Anterior cingulate cortex (tissue), 58 donors: ENCODE measurements around the gene SLC6A1.

Source experiments
- DNase-seq, 58 donors: peaks; one replicate each; lab custom pipeline; 2025; lab: John Stamatoyannopoulos, UW

SLC6A1 gene

GRCh38 chr3:10988991-10989484, 3.5 kb upstream of the SLC6A1 start:
- DNase-seq, result no peak

GRCh38 chr3:10992943-10993728, 588 bp downstream of the SLC6A1 start:
- DNase-seq, result peak in 17 of 58 donors; percentile 25 to 70 (median 43)

DNA sequence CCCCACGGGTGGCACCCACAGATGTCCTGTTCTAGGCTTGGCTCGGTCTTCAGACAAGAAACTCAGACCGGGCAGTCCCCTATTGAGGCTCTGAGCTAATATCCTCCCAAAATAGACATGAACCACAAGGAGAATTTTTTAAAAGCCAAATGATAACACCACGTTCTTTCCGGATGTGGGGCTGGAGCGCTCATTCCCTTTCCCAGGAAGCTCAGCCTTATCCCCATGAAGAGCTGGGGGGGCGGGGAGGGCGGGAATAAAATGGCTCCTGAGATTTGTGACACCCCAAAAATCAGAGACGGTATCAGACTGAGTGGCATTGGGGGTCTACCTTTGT, 1.1 kb downstream of the SLC6A1 start:
- no peak for DNase-seq

GRCh38 chr3:10994306-10994705, 1.8 kb downstream of the SLC6A1 start:
- DNase-seq, result peak in 46 of 58 donors; percentile 19 to 89 (median 58)

DNA sequence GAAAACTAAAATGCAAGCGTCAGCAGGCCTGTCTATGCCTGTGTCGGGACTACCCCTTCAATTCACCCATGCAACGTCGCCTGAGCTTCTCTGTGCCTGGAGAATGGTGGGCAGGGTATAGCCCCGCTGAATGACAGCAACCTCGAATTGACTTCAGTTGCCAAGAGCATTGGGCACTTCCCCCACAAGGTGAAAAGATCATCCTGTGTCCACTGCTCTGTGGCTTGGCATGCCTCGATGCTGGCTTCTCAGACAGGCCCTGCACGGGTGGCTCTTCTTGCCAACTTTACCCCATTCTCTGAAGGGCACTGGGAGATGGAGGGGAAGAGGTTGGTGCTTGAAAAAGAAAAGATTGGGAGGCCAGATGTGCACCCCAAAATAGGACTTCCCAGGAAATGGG, 3.3 kb downstream of the SLC6A1 start:
- no peak for DNase-seq

DNA sequence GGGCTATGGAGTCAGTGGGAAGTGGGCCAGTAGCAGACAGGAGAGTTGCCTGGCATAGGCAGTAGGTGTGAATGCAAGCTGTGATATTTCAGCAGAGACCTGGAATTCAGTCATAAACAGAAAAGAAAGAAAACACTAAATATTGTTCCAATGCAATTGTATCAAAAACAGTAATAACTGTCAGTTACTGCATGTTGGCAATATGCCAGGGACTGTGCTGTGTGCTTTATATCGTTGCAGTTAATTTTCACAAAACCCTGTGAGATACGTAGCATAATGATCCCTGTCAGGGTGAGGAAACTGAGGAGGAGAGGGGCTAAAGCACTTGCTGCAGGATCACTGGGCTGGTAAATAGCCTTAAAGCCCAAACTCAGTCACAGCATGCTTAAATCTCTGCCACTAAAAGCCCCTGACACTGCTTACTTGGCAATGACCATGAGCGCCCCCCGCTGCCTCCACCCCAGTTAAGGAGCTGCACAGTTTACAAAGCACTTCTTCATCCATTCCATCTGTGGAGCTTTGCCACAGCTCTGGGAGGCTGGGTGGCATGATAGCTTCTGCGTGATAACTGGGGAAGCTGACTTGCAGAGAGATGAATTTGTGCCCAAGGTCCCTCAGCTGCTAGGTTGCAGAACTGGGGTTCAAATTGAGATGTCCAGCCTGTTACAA, 3.9 kb downstream of the SLC6A1 start:
- DNase-seq, result peak in 41 of 58 donors; percentile 20 to 75 (median 51)

- peak in 2 of 58 donors; percentile 53 to 55 for DNase-seq
Measured at GRCh38 chr3:10997196-10997595, 4.6 kb downstream of the SLC6A1 start.

- no peak for DNase-seq
Measured at GRCh38 chr3:10998542-10998941, 6.0 kb downstream of the SLC6A1 start.

DNA sequence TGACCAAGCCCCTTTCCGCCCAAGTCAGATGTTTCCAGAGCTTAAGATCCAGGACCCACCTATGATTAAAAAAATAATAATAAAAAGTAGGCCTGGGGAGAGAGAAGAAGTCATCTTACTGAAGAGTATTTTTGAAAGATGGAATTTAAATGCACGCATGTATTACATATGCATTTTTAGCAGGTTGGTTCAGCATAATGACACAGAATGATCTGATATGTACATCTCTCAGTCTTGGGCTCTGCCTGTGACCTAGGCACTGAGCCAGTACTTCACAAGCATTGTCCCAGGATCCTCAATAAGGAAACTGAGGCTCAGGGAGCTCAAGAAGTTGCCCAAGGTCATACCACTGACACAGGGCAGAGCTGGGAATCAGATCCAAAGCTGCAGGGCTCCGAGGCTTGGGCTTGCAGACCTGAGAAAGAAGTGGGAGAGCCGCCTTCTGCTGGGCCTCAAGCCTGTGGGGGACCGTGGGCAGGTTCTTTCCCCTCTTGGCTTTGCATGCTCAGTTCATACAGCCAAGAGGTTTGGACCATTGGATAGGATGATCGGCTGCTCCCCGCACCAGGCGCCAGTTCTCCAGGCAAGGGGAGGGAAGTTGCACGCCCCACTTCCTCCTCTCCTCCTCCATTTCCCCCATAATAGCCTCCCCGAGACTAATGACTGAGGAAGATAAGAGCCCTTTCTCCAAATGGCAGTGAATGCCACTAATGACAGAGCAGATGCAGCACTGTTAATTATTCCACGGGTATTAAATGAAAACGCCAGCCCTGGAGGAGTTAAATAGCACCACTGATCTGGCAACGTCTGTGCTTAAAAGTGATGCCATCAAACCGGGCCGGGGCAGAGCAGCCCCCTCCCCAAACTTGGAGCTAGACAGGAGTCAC, 6.9 kb downstream of the SLC6A1 start:
- DNase-seq, result peak in 4 of 58 donors; percentile 15 to 32 (median 23)

GRCh38 chr3:11000528-11000927, 8.0 kb downstream of the SLC6A1 start:
- DNase-seq, result no peak

GRCh38 chr3:11001020-11001657, 8.6 kb downstream of the SLC6A1 start:
- DNase-seq, result peak in 51 of 58 donors; percentile 36 to 87 (median 62)

GRCh38 chr3:11001658-11002021, 9.1 kb downstream of the SLC6A1 start:
- DNase-seq, result no peak

- peak in 18 of 58 donors; percentile 21 to 69 (median 35) for DNase-seq
Measured at GRCh38 chr3:11002371-11002807, 9.8 kb downstream of the SLC6A1 start.

GRCh38 chr3:11004563-11004962, 12.0 kb downstream of the SLC6A1 start:
- DNase-seq, result peak in 1 of 58 donors; percentile 20

GRCh38 chr3:11005686-11006256, 13.2 kb downstream of the SLC6A1 start:
- DNase-seq, result peak in 1 of 58 donors; percentile 16

- no peak for DNase-seq
Measured at GRCh38 chr3:11006986-11007933, 14.7 kb downstream of the SLC6A1 start.

DNA sequence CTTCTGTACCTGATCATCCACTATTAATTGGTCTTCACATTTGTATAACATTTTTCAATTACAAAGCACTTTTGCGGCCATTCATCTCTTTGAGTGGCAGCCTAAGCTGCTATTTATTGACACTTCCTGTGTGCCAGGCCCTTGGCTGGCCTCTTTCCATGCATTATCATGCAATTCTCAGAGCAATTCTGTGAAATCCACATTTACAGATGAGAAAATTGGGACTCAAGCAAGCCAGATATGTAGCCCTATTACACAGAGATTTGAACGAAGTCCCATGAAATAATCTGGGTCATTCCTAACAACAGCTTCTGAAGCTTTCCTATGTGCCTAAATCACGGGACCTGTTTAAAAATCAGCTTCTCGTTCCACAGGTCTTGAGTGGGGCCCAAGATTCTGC, 17.4 kb downstream of the SLC6A1 start:
- DNase-seq, result peak in 2 of 58 donors; percentile 10 to 17

GRCh38 chr3:11010426-11011165, 18.0 kb downstream of the SLC6A1 start:
- peak in 50 of 58 donors; percentile 25 to 89 (median 68) for DNase-seq
